ENCODE data around the gene CYP2W1. TPM values are rescaled to one million over a fixed set of nuclear protein-coding genes. Genes with fewer than 3 reads are reported as not detected.

CYP2W1 gene
- total RNA-seq (2014; rRNA removed; shearing (Covaris generic); ENCODE audit: low replicate concordance): not detected in 2 replicates

- no peak for DNase-seq
- Histone ChIP-seq H3K27me3 (ENCODE audit: low read length) (no peaks in the 10 kb centered on the region), H3K4me2 (ENCODE audit: low read depth, low read length, poor library complexity, severe bottlenecking) (no peak within 1 kb of the TSS), H3K9me2 (replicated peaks; ENCODE audit: insufficient read depth, low read length) (no peaks in the 10 kb centered on the region), H3K9me3 (ENCODE audit: low read length) (no peaks in the 10 kb centered on the region), H3K36me3 (ENCODE audit: insufficient read depth, low read length) (no peaks in the 10 kb centered on the region), H2AFZ (ENCODE audit: low read length) (no peak within 1 kb of the TSS), H3K9ac (ENCODE audit: low read length) (peak within 1 kb of the TSS; percentile 35; the same call in 1 of the 2 replicates), H4K20me1 (ENCODE audit: insufficient read depth, low read depth, low read length) (0 out of 2 replicates have a peak, but pooled peaks cover 13% of the 10 kb centered on the region), H3K79me2 (ENCODE audit: low read length) (no peaks in the 10 kb centered on the region), H3K4me1 (ENCODE audit: low read length) (peaks cover 34% of the 10 kb centered on the region), H3K27ac (ENCODE audit: low read length) (no peak within 1 kb of the TSS), H3K4me3 (ENCODE audit: low read length) (no peak within 1 kb of the TSS)
These were observed at the start of gene CYP2W1 for GRCh38 chr7:983004-983615. CYP2W1 (plus strand) TSS chr7:983181; CDS start chr7:983212, 31 bp downstream.

- Histone ChIP-seq H2AFZ (ENCODE audit: low read length) (no peak overlapping the region), H3K79me2 (ENCODE audit: low read length) (no peaks in the 10 kb centered on the region), H3K9ac (ENCODE audit: low read length) (no peak overlapping the region), H4K20me1 (ENCODE audit: insufficient read depth, low read depth, low read length) (no peaks in the 10 kb centered on the region), H3K9me2 (replicated peaks; ENCODE audit: insufficient read depth, low read length) (no peaks in the 10 kb centered on the region), H3K27ac (ENCODE audit: low read length) (no peak overlapping the region), H3K9me3 (ENCODE audit: low read length) (no peaks in the 10 kb centered on the region), H3K4me1 (ENCODE audit: low read length) (no peaks in the 10 kb centered on the region; the same call in 1 of the 2 replicates), H3K4me3 (ENCODE audit: low read length) (no peak overlapping the region), H3K36me3 (ENCODE audit: insufficient read depth, low read length) (no peaks in the 10 kb centered on the region), H3K4me2 (ENCODE audit: low read depth, low read length, poor library complexity, severe bottlenecking) (no peak overlapping the region), H3K27me3 (ENCODE audit: low read length) (no peaks in the 10 kb centered on the region)
- DNase-seq: peak; percentile 52
These were observed 48.4 kb upstream of the CYP2W1 start for GRCh38 chr7:934469-935163.

GRCh38 chr7:935164-935873 lies 47.7 kb upstream of the CYP2W1 start:
- Histone ChIP-seq H3K36me3 (ENCODE audit: insufficient read depth, low read length) (no peaks in the 10 kb centered on the region), H2AFZ (ENCODE audit: low read length) (no peak overlapping the region), H3K4me1 (ENCODE audit: low read length) (no peaks in the 10 kb centered on the region; the same call in 1 of the 2 replicates), H3K27ac (ENCODE audit: low read length) (no peak overlapping the region), H3K4me3 (ENCODE audit: low read length) (no peak overlapping the region), H3K9me3 (ENCODE audit: low read length) (no peaks in the 10 kb centered on the region; the same call in 1 of the 2 replicates), H3K79me2 (ENCODE audit: low read length) (no peaks in the 10 kb centered on the region), H3K4me2 (ENCODE audit: low read depth, low read length, poor library complexity, severe bottlenecking) (no peak overlapping the region), H3K27me3 (ENCODE audit: low read length) (no peaks in the 10 kb centered on the region), H3K9me2 (replicated peaks; ENCODE audit: insufficient read depth, low read length) (no peaks in the 10 kb centered on the region), H3K9ac (ENCODE audit: low read length) (no peak overlapping the region), H4K20me1 (ENCODE audit: insufficient read depth, low read depth, low read length) (no peaks in the 10 kb centered on the region)
- no peak for DNase-seq

GRCh38 chr7:935874-936385 lies 47.1 kb upstream of the CYP2W1 start:
- Histone ChIP-seq H3K9ac (ENCODE audit: low read length) (no peak overlapping the region), H4K20me1 (ENCODE audit: insufficient read depth, low read depth, low read length) (no peaks in the 10 kb centered on the region), H3K4me3 (ENCODE audit: low read length) (no peak overlapping the region), H3K27ac (ENCODE audit: low read length) (no peak overlapping the region), H3K9me2 (replicated peaks; ENCODE audit: insufficient read depth, low read length) (no peaks in the 10 kb centered on the region), H3K4me2 (ENCODE audit: low read depth, low read length, poor library complexity, severe bottlenecking) (no peak overlapping the region), H3K9me3 (ENCODE audit: low read length) (peaks cover 3% of the 10 kb centered on the region; the same call in 1 of the 2 replicates), H3K79me2 (ENCODE audit: low read length) (no peaks in the 10 kb centered on the region), H3K27me3 (ENCODE audit: low read length) (peaks cover 3% of the 10 kb centered on the region; the same call in 1 of the 2 replicates), H3K36me3 (ENCODE audit: insufficient read depth, low read length) (no peaks in the 10 kb centered on the region), H3K4me1 (ENCODE audit: low read length) (no peaks in the 10 kb centered on the region; the same call in 1 of the 2 replicates), H2AFZ (ENCODE audit: low read length) (no peak overlapping the region)
- DNase-seq: no peak

GRCh38 chr7:936386-937054 lies 46.5 kb upstream of the CYP2W1 start:
- Histone ChIP-seq H3K27me3 (ENCODE audit: low read length) (peaks cover 3% of the 10 kb centered on the region; the same call in 1 of the 2 replicates), H3K4me1 (ENCODE audit: low read length) (no peaks in the 10 kb centered on the region; the same call in 1 of the 2 replicates), H3K9me3 (ENCODE audit: low read length) (peaks cover 3% of the 10 kb centered on the region; the same call in 1 of the 2 replicates), H3K4me2 (ENCODE audit: low read depth, low read length, poor library complexity, severe bottlenecking) (no peak overlapping the region), H3K9ac (ENCODE audit: low read length) (no peak overlapping the region), H3K27ac (ENCODE audit: low read length) (no peak overlapping the region), H2AFZ (ENCODE audit: low read length) (no peak overlapping the region), H3K4me3 (ENCODE audit: low read length) (no peak overlapping the region), H3K36me3 (ENCODE audit: insufficient read depth, low read length) (no peaks in the 10 kb centered on the region), H3K79me2 (ENCODE audit: low read length) (no peaks in the 10 kb centered on the region), H3K9me2 (replicated peaks; ENCODE audit: insufficient read depth, low read length) (no peaks in the 10 kb centered on the region), H4K20me1 (ENCODE audit: insufficient read depth, low read depth, low read length) (no peaks in the 10 kb centered on the region)
- DNase-seq: peak; percentile 52

GRCh38 chr7:937856-938484 lies 45.0 kb upstream of the CYP2W1 start:
- no peak overlapping the region for H3K4me2 ChIP-seq (ENCODE audit: low read depth, low read length, poor library complexity, severe bottlenecking)
- no peak overlapping the region for H3K9ac ChIP-seq (ENCODE audit: low read length)
- no peak overlapping the region for H2AFZ ChIP-seq (ENCODE audit: low read length)
- H3K27ac ChIP-seq (ENCODE audit: low read length): no peak overlapping the region
- no peak for DNase-seq
- H4K20me1 ChIP-seq (ENCODE audit: insufficient read depth, low read depth, low read length): no peaks in the 10 kb centered on the region
- no peaks in the 10 kb centered on the region for H3K36me3 ChIP-seq (ENCODE audit: insufficient read depth, low read length)
- H3K79me2 ChIP-seq (ENCODE audit: low read length): no peaks in the 10 kb centered on the region
- H3K9me2 ChIP-seq (replicated peaks; ENCODE audit: insufficient read depth, low read length): no peaks in the 10 kb centered on the region
- H3K4me3 ChIP-seq (ENCODE audit: low read length): no peak overlapping the region
- H3K27me3 ChIP-seq (ENCODE audit: low read length): peaks cover 3% of the 10 kb centered on the region; the same call in 1 of the 2 replicates
- H3K4me1 ChIP-seq (ENCODE audit: low read length): no peaks in the 10 kb centered on the region; the same call in 1 of the 2 replicates
- peaks cover 3% of the 10 kb centered on the region; the same call in 1 of the 2 replicates for H3K9me3 ChIP-seq (ENCODE audit: low read length)

GRCh38 chr7:938546-939185 lies 44.3 kb upstream of the CYP2W1 start:
- Histone ChIP-seq H3K4me2 (ENCODE audit: low read depth, low read length, poor library complexity, severe bottlenecking) (no peak overlapping the region), H3K79me2 (ENCODE audit: low read length) (no peaks in the 10 kb centered on the region), H2AFZ (ENCODE audit: low read length) (no peak overlapping the region), H3K9me3 (ENCODE audit: low read length) (peaks cover 3% of the 10 kb centered on the region; the same call in 1 of the 2 replicates), H3K27ac (ENCODE audit: low read length) (no peak overlapping the region), H3K27me3 (ENCODE audit: low read length) (peaks cover 3% of the 10 kb centered on the region; the same call in 1 of the 2 replicates), H3K9me2 (replicated peaks; ENCODE audit: insufficient read depth, low read length) (no peaks in the 10 kb centered on the region), H3K9ac (ENCODE audit: low read length) (no peak overlapping the region), H3K36me3 (ENCODE audit: insufficient read depth, low read length) (no peaks in the 10 kb centered on the region), H3K4me1 (ENCODE audit: low read length) (no peaks in the 10 kb centered on the region; the same call in 1 of the 2 replicates), H4K20me1 (ENCODE audit: insufficient read depth, low read depth, low read length) (no peaks in the 10 kb centered on the region), H3K4me3 (ENCODE audit: low read length) (no peak overlapping the region)
- DNase-seq: no peak

All from Karpas-422 (cell line).